Measurements from ENCODE around the gene SPACA7. TPM values are rescaled to one million over a fixed set of nuclear protein-coding genes. Genes with fewer than 3 reads are reported as not detected.
"Not testable (repeated sequence)": the region's sequence is repeated elsewhere in the genome, so short reads cannot be mapped to it uniquely, and the experiment has no call there.

Gene SPACA7
- total and polyA plus RNA-seq, 2 experiments from 2014 or later, result not detected

GRCh38 chr13:112397108-112397507 lies 21.0 kb downstream of the SPACA7 start:
- no peak overlapping the region for H3K27ac ChIP-seq
- H3K4me3 ChIP-seq, result no peak overlapping the region
- no peak for TF ChIP-seq CTCF (IDR thresholded peaks at IDR 0.05; ENCODE audit: low read depth, low read length)
- H3K4me1 ChIP-seq (ENCODE audit: low read depth), result no peaks in the 10 kb centered on the region
- no peak for DNase-seq (ENCODE audit: low read depth in 1 of 2, low spot score in 1 of 2)
- H3K9me3 ChIP-seq (ENCODE audit: low read depth), result no peaks in the 10 kb centered on the region
- no peaks in the 10 kb centered on the region for H3K36me3 ChIP-seq
- no peaks in the 10 kb centered on the region for H3K27me3 ChIP-seq

GRCh38 chr13:112398347-112398746 lies 22.2 kb downstream of the SPACA7 start:
- not testable (repeated sequence) for H3K27ac ChIP-seq; H3K4me1 ChIP-seq (ENCODE audit: low read depth); H3K27me3 ChIP-seq; H3K4me3 ChIP-seq; H3K9me3 ChIP-seq (ENCODE audit: low read depth); DNase-seq (ENCODE audit: low read depth in 1 of 2, low spot score in 1 of 2); H3K36me3 ChIP-seq

GRCh38 chr13:112409828-112410227 lies 33.7 kb downstream of the SPACA7 start:
- not testable (repeated sequence) for DNase-seq (ENCODE audit: low read depth in 1 of 2, low spot score in 1 of 2); H3K9me3 ChIP-seq (ENCODE audit: low read depth); H3K36me3 ChIP-seq; H3K4me3 ChIP-seq; H3K4me1 ChIP-seq (ENCODE audit: low read depth); H3K27me3 ChIP-seq; H3K27ac ChIP-seq

GRCh38 chr13:112416647-112417046 lies 40.5 kb downstream of the SPACA7 start:
- no peak for TF ChIP-seq CTCF (IDR thresholded peaks at IDR 0.05; ENCODE audit: low read depth, low read length)
- Histone ChIP-seq H3K9me3 (ENCODE audit: low read depth) (no peaks in the 10 kb centered on the region), H3K4me3 (no peak overlapping the region), H3K27ac (no peak overlapping the region), H3K36me3 (no peaks in the 10 kb centered on the region), H3K27me3 (no peaks in the 10 kb centered on the region), H3K4me1 (ENCODE audit: low read depth) (no peaks in the 10 kb centered on the region)
- DNase-seq (ENCODE audit: low read depth in 1 of 2, low spot score in 1 of 2), result no peak

GRCh38 chr13:112417079-112417478 lies 40.9 kb downstream of the SPACA7 start:
- Histone ChIP-seq H3K4me1 (ENCODE audit: low read depth) (no peaks in the 10 kb centered on the region), H3K36me3 (no peaks in the 10 kb centered on the region), H3K9me3 (ENCODE audit: low read depth) (no peaks in the 10 kb centered on the region), H3K4me3 (no peak overlapping the region), H3K27ac (no peak overlapping the region), H3K27me3 (no peaks in the 10 kb centered on the region)
- no peak for TF ChIP-seq CTCF (IDR thresholded peaks at IDR 0.05; ENCODE audit: low read depth, low read length)
- DNase-seq (ENCODE audit: low read depth in 1 of 2, low spot score in 1 of 2), result no peak

- no peak for TF ChIP-seq CTCF (IDR thresholded peaks at IDR 0.05; ENCODE audit: low read depth, low read length)
- H3K27ac ChIP-seq, result no peak overlapping the region
- no peaks in the 10 kb centered on the region for H3K27me3 ChIP-seq
- DNase-seq (ENCODE audit: low read depth in 1 of 2, low spot score in 1 of 2), result no peak
- H3K36me3 ChIP-seq, result no peaks in the 10 kb centered on the region
- no peak overlapping the region for H3K4me3 ChIP-seq
- no peaks in the 10 kb centered on the region for H3K9me3 ChIP-seq (ENCODE audit: low read depth)
- H3K4me1 ChIP-seq (ENCODE audit: low read depth), result no peaks in the 10 kb centered on the region
Measured at GRCh38 chr13:112424098-112424497, 47.9 kb downstream of the SPACA7 start.

GRCh38 chr13:112428704-112429103 lies 52.5 kb downstream of the SPACA7 start:
- no peaks in the 10 kb centered on the region for H3K27me3 ChIP-seq
- TF ChIP-seq CTCF (IDR thresholded peaks at IDR 0.05; ENCODE audit: low read depth, low read length), result no peak

More at GRCh38 chr13:112428704-112429103, 52.5 kb downstream of the SPACA7 start:
- H3K4me3 ChIP-seq, result no peak overlapping the region
- H3K9me3 ChIP-seq (ENCODE audit: low read depth), result no peaks in the 10 kb centered on the region
- H3K36me3 ChIP-seq, result no peaks in the 10 kb centered on the region
- no peaks in the 10 kb centered on the region for H3K4me1 ChIP-seq (ENCODE audit: low read depth)
- H3K27ac ChIP-seq, result no peak overlapping the region
- no peak for DNase-seq (ENCODE audit: low read depth in 1 of 2, low spot score in 1 of 2)
